A549 (cell line): ENCODE data around the gene RFC4.

Experiments
- EP300 ChIP-seq, 2 experiments: fragments of >200 bp; sonication (Bioruptor Twin); formaldehyde crosslinking; IDR thresholded peaks; 2 replicates in 1 of 2; 3 replicates in 1 of 2; pipeline ENCODE4 v1.6.1; 2016 to 2017
- FOSL2 ChIP-seq, 2 experiments: fragments of 450-650 bp in 1 of 2; fragments of >200 bp in 1 of 2; sonication (Bioruptor Twin) in 1 of 2; formaldehyde crosslinking; IDR thresholded peaks; 2 replicates each; pipeline versions ENCODE4 v1.5.0 to v1.6.1; 2016 to 2020; ENCODE audit warnings: mild to moderate bottlenecking in 1 of 2, moderate library complexity in 1 of 2
- JUN ChIP-seq, 2 experiments: fragments of >200 bp; sonication (Bioruptor Twin); formaldehyde crosslinking; IDR thresholded peaks; 2 replicates in 1 of 2; 3 replicates in 1 of 2; pipeline ENCODE4 v1.6.1; 2016 to 2017
- MYC ChIP-seq: IDR thresholded peaks from 2 replicates; pipeline ENCODE4 v1.6.1; 2012; ENCODE audit warnings: mild to moderate bottlenecking, inconsistent platforms, low read length, improper control_type of control experiment, borderline replicate concordance
- POLR2A ChIP-seq: IDR thresholded peaks from 2 replicates; pipeline ENCODE4 v1.6.1; 2012; ENCODE audit warnings: mild to moderate bottlenecking, low read length
- RAD21 ChIP-seq, 2 experiments: fragments of >200 bp in 1 of 2; sonication (Bioruptor Twin) in 1 of 2; formaldehyde crosslinking in 1 of 2; IDR thresholded peaks in 1 of 2; conservative IDR thresholded peaks in 1 of 2; 2 replicates in 1 of 2; 3 replicates in 1 of 2; pipeline ENCODE4 v1.6.1; 2012 to 2018; ENCODE audit warnings: inconsistent platforms in 1 of 2
- SREBF2 ChIP-seq: fragments of 450-650 bp; IDR thresholded peaks from 2 replicates; pipeline ENCODE4 v1.6.1; 2014; ENCODE audit warnings: mild to moderate bottlenecking, moderate library complexity
- ZNF302 ChIP-seq: fragments of 250-450 bp; sonication (Bioruptor Pico); IDR thresholded peaks from 2 replicates; pipeline ENCODE4 v1.9.0; 2021; ENCODE audit warnings: inconsistent platforms, mild to moderate bottlenecking, moderate library complexity
- TF ChIP-seq, protein P1 (sequence below): fragments of >200 bp; sonication (Bioruptor Twin); formaldehyde crosslinking; IDR thresholded peaks from 3 replicates; pipeline ENCODE4 v1.5.1; 2016
- TF ChIP-seq, protein P2 (sequence below): IDR thresholded peaks from 2 replicates; pipeline ENCODE4 v1.6.1; 2012

DNA sequence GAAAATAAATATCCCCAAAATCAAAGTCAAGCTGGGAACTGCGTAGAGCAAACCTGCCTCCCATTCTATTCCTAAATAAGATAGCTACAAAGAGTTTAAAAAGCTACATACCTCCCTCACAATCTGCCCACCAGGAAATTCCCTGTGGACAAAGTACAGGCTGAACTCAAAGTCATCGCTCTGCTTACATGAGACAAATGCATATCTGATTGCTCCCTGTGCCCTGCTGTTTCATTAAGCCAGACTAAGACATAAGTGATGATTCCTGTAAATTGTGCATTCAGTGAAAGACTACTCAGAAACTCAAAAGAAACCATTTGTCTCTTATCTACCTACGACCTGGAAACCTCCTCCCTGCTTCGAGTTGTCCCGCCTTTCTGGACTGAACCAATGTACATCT is 51.4 kb downstream of the RFC4 start:
- TF ChIP-seq, protein P1, sequence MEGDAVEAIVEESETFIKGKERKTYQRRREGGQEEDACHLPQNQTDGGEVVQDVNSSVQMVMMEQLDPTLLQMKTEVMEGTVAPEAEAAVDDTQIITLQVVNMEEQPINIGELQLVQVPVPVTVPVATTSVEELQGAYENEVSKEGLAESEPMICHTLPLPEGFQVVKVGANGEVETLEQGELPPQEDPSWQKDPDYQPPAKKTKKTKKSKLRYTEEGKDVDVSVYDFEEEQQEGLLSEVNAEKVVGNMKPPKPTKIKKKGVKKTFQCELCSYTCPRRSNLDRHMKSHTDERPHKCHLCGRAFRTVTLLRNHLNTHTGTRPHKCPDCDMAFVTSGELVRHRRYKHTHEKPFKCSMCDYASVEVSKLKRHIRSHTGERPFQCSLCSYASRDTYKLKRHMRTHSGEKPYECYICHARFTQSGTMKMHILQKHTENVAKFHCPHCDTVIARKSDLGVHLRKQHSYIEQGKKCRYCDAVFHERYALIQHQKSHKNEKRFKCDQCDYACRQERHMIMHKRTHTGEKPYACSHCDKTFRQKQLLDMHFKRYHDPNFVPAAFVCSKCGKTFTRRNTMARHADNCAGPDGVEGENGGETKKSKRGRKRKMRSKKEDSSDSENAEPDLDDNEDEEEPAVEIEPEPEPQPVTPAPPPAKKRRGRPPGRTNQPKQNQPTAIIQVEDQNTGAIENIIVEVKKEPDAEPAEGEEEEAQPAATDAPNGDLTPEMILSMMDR, result no peak
- TF ChIP-seq JUN (IDR thresholded peaks at IDR 0.05) (no peak), EP300 (IDR thresholded peaks at IDR 0.05) (no peak), SREBF2 (no peak), RAD21 (conservative IDR thresholded peaks at IDR 0.05 in 1 of 2, IDR thresholded peaks at IDR 0.05 in 1 of 2) (no peak), FOSL2 (IDR thresholded peaks at IDR 0.05) (no peak), FOSL2 (CRISPR knock-in tag; IDR thresholded peaks at IDR 0.05) (no peak), POLR2A (no peak), ZNF302 (CRISPR knock-in tag) (no peak), MYC (no peak)
- TF ChIP-seq, protein P2, sequence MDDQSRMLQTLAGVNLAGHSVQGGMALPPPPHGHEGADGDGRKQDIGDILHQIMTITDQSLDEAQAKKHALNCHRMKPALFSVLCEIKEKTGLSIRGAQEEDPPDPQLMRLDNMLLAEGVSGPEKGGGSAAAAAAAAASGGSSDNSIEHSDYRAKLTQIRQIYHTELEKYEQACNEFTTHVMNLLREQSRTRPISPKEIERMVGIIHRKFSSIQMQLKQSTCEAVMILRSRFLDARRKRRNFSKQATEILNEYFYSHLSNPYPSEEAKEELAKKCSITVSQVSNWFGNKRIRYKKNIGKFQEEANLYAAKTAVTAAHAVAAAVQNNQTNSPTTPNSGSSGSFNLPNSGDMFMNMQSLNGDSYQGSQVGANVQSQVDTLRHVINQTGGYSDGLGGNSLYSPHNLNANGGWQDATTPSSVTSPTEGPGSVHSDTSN, result no peak
